Heart left ventricle (tissue), 13 donors: ENCODE results near the gene MEX3A.

Source experiments
- CTCF ChIP-seq, 12 donors: fragments of 200-600 bp; sonication (generic) in 4 of 12; IDR thresholded peaks; one replicate each; pipeline versions ENCODE4 v1.5.0 to v1.8.0; 2018 to 2022; ENCODE audit warnings: antibody characterized with exemption in 12 of 12, mild to moderate bottlenecking in 5 of 12
- POLR2A ChIP-seq, 2 donors: fragments of 450-650 bp; IDR thresholded peaks; one replicate each; pipeline ENCODE4 v1.6.1; 2017; ENCODE audit warnings: antibody characterized with exemption in 2 of 2, mild to moderate bottlenecking in 2 of 2, moderate library complexity in 2 of 2
- donor health status: ischemic (EF 13 %, LVEDD 7.1; RV severe dilation, severe dysfunction).
- donor health status: DM: no; HTN: yes; CAD: no.
- donor health status: DM: no; HTN: no; CAD: no.
- donor health status: ischemic (EF 25% LVEDD 6.9; RV normal size, moderate dysfunction).
- donor health status: ischemic (EF 25% LVEDD 5.7; RV mildly dilated, moderate dysfunction).
- donor health status: ischemic (EF 35%, LVEDD 5.7; RV mildly dilated, moderate dysfunction).
- donor health status: nonischemic (EF 11% LVEDD 7.7; RV severe dilation, severe dysfunction).
- donor health status: DM: yes; HTN: yes; CAD: no.
- donor health status: PGD.
- donor health status: ischemic (EF 29% LVEDD 5.4; RV normal size, mild dysfunction).
- donor health status: nonischemic (EF 23%, LVEDD 6.1; RV moderate dilation, normal function).

- TF ChIP-seq CTCF (IDR thresholded peaks at IDR 0.05) (no peak), POLR2A (IDR thresholded peaks at IDR 0.05) (no peak)
Observed at GRCh38 chr1:156080863-156081179, 1.4 kb downstream of the MEX3A start.
